HG03520 (cell line): Measurements from ENCODE around the gene PPM1F.
"Not testable (repeated sequence)": the region's sequence is repeated elsewhere in the genome, so short reads cannot be mapped to it uniquely, and the experiment has no call there.

Experiments
- ATAC-seq: cut with Tn5 transposase; IDR thresholded peaks from one replicate; pipeline ENCODE4 v1.9.1; 2021; ENCODE audit warnings: mild to moderate bottlenecking, moderate library complexity; ENCODE audit not compliant: unreplicated experiment

PPM1F gene

GRCh38 chr22:21921729-21922128, 30.9 kb downstream of the PPM1F start:
- ATAC-seq = no peak

DNA sequence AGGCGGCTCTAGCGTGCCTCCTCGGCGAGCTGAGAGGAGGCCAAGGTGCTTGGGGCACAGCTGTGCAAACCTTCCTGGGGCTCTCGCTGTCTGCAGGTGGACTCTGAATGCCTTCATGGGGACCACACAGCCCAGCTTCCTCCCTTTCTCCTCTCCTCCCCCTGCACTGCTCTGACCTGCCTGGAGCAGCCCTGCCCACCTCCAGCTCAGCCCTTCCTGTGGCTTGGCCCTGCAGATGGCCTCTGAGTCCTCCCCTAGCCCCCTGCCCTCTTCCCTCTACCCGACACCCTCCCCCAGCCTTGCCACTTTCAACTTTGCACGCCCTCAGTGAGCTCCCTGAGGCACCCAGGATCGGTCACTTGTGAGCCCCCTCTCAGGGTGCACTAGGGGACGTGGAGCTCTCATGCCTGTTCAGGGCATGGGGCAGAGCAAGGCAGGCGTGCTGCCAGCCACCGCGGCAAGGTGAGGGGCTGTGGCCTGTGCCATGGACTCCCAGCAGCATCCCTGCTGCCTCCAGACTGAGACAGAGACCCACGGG, 31.4 kb downstream of the PPM1F start:
- ATAC-seq = no peak

DNA sequence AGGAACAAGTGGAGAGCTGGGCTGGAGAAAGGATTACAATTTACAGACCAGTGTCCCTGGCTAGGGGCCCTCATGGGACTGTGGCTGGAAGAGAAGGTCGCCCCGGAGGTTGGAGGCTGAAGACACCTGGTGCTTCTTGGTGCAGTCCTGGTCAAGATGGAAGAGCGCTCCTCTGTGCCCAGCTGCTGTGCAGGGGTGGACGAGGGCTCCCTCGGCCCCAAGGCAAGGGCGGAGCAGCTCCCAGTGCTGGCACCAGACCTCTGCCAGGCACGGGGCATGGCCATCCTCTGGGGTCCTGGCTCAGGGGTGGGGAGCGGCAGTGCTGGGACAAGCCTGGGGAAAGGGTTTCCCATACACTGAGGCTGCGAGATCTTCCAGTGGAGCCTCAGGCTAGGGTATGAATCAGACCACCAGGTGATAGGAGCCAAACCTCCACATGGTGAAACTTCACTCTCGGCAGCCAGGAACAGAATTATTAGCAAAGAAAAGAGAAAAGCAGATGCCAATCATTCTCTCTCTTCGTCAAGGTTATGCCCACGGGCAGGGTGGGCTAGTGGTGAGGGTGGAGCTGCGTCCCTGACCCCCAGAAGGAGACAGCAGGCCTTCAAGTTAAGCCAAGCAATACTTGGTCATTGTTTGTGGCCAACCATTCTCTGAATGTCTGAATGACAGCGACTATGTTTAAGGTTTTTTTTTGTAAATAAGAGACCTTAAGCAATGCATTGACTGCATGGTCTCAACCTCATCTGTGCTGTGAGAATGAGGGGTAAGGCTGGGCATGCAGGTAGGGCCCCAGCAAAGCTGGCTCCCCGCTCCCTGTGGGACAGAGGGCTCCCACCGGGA, 32.1 kb downstream of the PPM1F start:
- ATAC-seq = no peak

GRCh38 chr22:21919526-21920307, 32.9 kb downstream of the PPM1F start:
- no peak for ATAC-seq

DNA sequence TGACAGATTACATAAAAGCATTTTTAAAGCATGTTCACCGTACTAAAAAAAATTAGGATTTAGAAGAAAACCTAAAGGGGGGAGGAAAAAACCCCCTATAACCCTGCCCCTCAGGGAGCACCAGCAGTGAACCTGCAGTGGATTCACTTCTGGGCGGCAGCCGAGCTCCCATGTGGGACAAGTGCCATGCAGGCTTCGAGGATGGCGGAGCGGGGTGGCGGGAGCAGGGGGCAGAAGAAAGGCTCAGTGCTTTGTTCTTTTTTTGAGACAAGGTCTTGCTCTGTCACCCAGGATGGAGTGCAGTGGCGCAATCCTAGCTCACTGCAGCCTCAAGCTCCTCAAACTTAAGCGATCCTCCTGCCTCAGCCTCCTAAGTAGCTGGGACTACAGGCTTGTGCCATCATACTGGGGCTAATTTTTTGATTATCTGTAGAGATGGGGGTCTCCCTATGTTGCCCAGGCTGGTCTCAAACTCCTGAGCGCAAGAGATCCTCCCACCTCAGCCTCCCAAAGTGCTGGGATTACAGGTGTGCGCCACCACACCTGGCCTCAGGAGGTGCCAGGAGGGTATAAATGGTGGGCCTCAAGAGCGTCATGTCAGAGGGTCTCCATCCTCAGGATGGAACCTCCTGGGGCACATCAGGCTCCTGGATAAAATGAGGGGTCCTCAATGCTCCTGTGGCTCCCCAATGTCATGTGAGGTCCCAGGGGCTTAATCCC, 34.0 kb downstream of the PPM1F start:
- ATAC-seq = no peak

- no peak for ATAC-seq
These were observed 34.7 kb downstream of the PPM1F start for GRCh38 chr22:21917959-21918261.

- ATAC-seq = no peak
These were observed 35.3 kb downstream of the PPM1F start for GRCh38 chr22:21917181-21917958.

DNA sequence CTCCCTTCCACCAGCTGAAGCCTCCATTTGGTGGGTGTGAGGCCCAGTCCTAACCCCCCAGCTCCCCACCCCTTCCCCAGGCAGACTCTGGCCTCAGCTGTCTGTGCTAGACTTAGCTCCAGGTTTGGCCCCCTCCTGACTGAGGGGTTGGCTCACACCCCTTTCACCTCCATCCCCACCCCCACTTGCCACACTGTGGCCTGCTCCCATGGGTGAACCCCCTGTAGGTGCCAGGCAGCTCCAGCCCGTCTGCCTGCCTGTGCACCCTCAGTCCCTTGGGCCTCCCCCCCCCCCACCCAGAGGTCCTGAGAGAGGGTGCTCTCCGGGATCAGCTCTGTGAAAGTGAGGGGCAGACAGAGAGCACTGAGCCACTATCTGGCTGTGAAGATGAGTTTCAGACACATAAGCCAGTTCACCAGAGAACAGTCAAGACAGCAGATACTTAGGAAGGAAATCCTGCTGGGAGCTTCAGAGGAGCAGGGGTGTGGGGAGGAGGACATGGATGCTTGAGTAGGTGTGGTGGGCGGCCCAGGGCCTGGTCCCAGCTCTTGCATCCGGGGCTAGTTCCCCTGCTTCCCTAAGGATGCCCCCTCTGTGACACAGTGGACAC, 36.2 kb downstream of the PPM1F start:
- ATAC-seq = no peak

DNA sequence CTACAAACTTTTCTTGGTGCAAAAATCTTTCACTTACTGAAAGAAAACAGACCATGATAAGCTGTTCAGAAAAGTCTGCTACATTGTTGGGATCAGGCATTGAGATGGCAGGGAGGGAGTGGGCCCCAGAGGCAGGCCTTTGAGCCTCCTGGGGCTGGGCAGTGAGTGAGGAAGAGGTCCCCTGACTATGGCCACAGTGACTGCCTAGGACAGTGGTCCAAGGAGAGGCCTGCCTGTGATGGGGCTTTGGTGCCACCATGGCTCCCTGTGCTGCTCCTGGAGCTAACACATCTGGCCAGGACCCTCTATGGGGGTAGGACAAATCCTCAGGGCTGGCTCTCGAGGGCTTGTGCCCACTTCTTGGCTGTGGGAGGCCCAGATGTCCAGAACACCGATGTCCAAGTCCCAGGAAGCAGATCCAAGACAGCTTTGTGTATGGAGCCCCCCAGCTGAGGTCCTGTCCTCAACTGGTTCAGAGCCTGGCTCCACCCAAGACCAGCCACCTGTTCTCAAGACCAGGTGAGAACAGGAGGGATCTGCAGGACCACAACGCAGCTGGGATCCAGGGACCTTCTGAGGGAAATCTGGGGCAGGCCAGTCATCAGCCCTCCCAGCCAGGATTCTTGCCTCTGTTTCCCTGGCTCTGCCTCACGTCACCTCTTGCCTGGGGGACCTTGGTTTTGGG, 36.9 kb downstream of the PPM1F start:
- no peak for ATAC-seq

GRCh38 chr22:21914033-21914642, 38.5 kb downstream of the PPM1F start:
- not testable (repeated sequence) for ATAC-seq

- not testable (repeated sequence) for ATAC-seq
These were observed 42.3 kb downstream of the PPM1F start for GRCh38 chr22:21910367-21910766.

- ATAC-seq = no peak
These were observed 42.8 kb downstream of the PPM1F start for GRCh38 chr22:21909871-21910270.

DNA sequence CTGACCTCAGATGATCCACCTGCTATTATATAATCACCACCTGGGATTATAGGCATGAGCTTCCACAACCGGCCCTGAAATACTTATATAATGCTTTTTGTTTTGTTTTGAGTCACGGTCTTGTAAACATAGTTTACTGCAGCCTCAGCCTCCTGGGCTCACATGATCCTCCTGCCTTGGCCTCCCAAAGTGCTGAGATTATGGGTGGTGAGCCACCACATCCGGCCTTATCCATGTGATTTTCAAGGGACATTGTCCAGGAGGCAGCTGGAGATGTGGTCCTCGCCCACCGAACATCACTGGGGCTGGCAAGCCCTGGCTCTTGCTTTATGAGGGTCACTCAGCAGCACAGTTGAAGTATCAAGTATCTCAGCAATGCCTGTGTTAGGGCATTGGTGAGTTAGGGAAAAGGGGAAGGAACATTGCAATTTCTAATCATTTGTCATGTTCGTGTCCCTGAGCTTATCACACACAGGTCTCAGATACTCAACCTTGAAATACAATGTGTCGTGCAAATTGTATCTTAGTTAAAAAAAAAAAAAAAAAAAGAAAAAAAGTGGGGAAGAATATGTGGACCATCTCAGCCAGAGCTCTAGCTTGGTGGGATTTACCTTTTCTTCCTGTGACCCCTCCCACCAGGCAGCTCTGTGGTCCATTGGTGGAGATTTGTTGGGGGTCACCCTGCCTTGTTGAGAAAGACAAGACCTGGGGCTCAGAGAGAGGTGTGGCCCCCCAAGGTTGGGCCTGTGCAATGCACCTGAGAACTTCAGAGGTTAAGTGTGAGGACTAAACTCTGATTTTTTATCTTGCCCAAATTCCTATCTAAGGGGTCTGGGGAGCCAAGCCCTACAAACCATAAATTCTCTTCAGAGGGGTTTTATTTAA, 44.8 kb downstream of the PPM1F start:
- no peak for ATAC-seq

DNA sequence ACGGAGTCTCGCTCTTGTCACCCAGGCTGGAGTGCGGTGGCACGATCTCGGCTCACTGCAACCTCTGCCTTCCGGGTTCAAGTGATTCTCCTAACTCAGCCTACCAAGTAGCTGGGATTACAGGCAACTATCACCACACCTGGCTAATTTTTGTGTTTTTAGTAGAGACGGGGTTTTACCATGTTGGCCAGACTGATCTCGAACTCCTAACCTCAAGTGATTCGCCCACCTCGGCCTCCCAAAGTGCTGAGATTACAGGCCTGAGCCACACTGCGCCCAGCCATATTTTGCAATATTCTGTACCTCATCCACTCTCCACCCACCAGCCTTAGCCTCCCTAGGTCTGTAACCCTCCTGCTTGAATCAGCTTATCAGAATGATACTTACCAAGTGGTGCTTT, 47.4 kb downstream of the PPM1F start:
- not testable (repeated sequence) for ATAC-seq

- no peak for ATAC-seq
These were observed 48.3 kb downstream of the PPM1F start for GRCh38 chr22:21904250-21904789.

- ATAC-seq = no peak
These were observed 49.4 kb downstream of the PPM1F start for GRCh38 chr22:21903283-21903682.

GRCh38 chr22:21902296-21903087, 50.2 kb downstream of the PPM1F start:
- ATAC-seq = no peak
